ENCODE data around the gene PRDM16.
"Not testable (repeated sequence)": the region's sequence is repeated elsewhere in the genome, so short reads cannot be mapped to it uniquely, and the experiment has no call there.

PRDM16 gene

DNA sequence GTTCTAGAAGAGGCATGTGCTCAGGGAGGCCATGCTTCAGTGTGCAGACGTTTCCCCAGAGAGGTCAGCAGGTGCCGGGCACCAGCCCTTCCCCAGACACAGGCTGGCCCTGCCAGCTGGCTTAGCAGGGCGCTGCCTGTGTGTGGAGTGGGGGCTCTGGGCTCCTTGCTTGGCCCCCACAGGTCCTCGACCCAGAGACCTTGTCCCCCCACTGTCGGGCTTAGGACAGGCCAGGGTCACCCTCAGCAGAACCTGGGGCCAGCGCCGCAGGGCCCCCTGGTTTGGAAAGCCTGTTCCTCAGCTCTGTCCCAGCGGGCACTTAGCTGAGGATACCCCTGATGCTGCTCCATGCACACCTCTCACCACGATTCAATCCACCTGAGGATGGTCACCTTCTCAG is 213.2 kb downstream of the PRDM16 start:
- DNase-seq (ENCODE audit: low read depth): no peak

DNA sequence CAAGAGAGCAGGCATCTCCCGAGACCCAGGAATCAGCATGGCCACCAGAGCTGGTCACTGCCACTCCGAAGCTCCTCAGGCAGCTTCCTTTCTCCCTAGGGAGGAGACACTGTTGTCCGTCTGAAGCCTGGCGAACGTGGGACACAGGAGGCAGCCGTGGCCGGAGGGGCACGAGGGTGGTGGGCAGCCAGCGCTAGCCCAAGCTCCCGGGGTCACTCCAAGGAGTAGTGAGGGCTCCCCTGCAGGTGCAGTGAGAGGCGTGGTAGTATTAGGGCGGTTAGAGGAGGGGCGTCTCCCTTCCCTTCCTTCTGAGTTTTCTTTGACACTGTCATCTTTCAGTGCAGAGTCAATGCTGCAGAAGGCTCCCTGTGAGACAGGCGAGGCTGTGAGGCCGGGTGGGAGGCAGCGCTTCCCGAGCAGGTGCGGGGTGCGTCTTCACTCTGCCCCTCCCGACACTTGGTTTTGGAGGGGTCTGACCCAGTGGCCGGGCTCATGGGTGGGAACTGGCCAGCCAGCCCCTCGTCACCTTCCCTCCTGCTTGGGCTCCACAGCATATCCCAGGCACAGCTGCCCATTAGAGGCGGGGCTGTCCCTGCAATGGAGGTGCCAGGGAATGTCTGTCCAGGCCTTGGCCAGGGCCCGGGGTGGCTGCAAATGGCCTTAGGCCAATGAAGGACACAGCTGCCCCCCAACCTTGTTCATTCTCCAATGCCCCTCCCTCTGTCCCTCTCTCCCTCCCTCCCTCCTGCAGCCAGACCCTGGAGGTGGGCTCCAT is 213.8 kb downstream of the PRDM16 start:
- no peak for DNase-seq (ENCODE audit: low read depth)

DNA sequence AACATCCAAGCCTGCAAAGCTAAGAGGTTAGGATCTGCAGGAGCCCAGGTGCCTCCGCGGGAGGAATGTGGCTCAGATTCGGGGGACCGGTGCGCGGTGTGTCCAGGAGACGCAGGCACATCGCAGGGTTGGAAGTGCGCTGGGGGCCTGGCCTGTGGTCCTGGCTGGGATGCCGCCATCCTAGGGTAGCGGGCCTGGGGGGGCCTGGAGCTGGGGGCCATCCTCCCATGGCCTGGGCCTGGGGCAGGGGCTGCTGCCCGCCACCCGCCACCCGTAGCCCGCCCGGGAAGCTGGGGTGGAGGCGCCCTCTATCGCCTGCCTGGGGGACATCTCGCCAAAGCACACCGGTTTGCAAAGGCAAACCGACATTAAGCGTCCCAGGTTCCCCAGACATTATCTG is 214.8 kb downstream of the PRDM16 start:
- no peak for DNase-seq (ENCODE audit: low read depth)

DNA sequence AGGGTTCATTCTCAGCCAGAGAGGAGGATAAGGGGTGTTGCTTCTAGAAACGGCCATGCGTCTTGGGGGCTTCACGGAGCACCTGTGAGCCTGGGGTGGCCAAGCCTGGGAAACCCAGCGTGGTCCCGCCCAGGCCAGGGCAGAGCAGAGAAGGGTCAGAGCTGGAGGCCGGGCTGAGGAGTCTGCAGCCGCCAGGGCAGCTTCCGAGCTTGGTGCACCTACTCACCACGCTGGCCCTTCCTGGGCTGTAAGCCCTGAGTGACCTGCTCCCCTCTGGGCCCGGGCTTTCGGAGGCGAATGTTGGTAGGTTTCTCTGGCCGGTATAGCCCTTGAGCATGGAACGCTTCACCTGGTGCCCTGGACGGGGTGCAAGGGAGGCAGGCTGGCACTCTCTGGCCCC is 215.7 kb downstream of the PRDM16 start:
- no peak for DNase-seq (ENCODE audit: low read depth)

DNA sequence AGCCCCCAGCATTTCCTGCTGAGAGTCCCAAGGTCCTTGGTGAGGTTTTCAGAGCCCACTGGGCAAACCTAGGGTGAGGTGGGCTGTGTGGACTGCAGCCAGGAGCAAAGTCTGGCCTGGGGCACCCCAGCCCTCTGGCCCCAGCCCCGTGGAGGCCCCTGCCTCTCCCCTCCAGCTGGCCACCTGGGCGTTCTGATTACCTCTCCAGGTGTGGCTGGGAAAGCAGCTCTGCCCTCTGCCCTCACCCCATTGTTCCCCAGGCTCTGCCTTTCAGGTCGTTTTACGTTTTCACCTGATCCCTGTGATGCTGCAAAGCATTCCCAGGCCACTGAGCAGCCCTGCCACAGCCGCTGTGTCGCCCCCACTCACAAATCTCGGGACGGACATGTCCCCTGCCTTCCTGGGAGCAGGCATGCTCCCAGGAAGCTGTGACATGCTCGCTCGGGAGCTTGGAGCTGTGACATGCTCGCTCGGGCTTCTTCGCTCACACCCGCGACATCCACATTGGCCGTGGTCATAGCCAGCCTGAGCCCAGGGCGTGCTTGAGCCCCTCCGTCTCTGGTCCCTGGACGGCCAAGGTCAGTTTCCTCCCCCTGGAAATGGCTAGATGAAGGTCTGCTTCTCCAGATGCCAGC is 216.2 kb downstream of the PRDM16 start:
- DNase-seq (ENCODE audit: low read depth): no peak

DNA sequence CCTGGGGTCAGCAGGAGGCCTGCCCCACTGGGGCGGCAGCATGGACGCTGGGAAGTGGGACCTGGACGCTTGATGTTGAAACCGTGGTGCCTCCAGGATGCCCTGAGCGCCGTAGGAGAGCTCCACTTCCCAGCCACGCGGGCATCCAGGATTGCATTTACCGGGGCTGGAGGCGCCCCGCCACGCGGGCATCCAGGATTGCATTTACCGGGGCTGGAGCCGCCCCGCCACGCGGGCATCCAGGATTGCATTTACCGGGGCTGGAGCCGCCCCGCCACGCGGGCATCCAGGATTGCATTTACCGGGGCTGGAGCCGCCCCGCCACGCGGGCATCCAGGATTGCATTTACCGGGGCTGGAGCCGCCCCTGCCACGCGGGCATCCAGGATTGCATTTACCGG is 218.1 kb downstream of the PRDM16 start:
- DNase-seq (ENCODE audit: low read depth): not testable (repeated sequence)

DNA sequence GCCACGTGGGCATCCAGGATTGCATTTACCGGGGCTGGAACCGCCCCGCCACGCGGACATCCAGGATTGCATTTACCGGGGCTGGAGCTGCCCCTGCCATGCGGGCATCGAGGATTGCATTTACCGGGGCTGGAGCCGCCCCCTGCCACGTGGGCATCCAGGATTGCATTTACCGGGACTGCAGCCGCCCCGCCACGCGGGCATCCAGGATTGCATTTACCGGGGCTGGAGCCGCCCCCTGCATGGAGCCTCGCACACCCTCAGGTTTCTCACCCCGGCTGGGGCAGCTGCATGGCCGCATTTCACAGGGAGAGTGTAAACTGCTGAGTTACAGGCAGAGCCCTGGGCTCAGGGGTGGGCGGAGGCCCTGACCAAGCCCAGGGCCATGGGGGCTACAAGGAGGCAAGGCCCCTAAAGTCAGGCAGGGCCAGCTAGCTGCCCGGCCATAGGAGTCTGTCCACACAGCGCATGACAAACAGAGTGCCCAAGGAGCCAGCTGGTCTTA is 218.7 kb downstream of the PRDM16 start:
- DNase-seq (ENCODE audit: low read depth): no peak

DNA sequence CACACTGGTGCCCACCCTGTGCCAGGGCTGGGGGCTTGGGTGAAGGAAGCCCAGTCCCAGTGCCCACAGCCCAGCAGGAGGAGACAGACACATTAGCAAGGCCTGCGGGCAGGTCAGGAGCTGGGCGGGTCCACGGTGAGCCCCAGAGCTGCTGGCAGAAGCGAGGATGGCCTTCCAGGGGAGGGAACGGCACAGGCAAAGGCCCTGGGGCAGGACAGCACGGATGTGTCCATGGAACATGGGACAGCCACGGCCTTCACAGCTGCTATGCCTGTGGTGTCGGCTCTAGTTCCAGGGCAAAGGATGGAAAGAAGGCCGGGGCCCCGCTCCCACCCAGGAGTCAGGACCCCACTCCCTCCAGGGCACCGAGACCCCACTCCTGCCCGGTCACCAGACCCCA is 220.5 kb downstream of the PRDM16 start:
- DNase-seq (ENCODE audit: low read depth): no peak

DNA sequence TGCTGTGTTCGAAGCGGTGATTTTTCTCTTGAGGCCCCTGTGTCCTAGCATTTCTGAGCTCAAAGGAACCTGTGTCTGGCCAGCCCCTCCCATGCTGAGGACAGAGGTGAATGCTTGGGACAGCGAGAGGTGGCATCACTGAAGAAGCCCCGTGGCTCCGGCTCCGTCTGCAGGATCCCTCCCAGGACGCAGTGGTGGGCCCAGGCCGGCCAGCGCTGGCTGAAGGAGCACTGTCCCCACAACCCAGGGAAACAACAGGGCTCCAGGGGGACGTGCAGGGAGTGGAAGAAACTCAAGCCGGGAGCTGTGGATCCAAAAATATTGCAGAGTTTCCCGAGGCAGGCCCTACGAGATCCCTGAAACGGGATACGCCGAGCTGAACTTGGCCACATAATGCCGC is 221.4 kb downstream of the PRDM16 start:
- no peak for DNase-seq (ENCODE audit: low read depth)

DNA sequence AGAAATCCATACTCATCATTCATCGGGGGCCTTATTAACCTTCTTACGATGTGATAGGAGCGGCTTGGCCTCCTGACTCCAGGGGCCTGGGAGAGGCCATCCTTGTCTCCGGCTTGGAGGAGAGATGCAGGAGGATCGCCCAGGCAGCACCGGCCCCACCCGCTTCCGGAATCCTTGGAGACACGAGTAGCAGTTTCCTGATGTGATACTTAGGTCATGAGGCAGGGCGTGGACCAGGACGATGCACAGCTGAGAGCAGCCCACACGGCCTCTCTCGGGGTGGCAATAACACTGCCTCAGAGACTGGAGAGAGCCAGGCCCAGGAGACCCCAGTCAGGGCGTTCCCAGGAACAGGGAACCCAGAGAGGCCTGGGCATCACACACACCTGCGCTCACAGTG is 221.9 kb downstream of the PRDM16 start:
- DNase-seq (ENCODE audit: low read depth): no peak

DNA sequence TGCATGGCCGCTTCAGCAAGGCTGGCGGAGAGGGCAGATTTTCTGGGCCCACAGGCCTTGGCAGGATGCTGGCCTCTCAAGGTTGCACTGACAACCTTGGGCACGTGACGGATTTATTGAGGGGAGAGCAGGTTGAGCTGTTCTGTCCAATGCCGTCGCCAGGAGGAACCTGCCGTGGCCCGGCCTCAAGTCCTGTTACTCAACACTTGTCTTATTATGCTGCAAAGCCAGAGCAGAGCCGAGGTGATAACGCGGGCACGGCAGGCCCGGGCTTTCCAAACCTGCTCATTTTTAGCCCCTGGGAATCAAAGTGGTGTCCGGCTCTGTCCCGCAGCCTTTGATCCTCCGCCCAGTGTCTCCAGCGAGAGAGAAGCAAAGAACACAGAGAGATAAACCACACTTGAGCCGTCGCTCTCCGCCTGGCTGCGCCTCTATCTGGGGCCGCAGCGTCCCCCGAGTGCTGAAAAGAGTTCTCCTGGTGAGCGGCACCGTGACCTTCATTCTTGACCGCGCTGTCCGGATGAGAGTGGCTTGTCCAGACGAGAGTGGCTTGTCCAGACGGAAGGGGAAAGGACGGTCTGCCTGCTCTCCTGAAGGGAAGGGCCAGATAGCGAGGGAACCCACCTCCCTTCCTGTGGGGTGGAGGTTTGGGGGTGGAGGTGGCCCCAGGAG is 223.2 kb downstream of the PRDM16 start:
- DNase-seq (ENCODE audit: low read depth): no peak

DNA sequence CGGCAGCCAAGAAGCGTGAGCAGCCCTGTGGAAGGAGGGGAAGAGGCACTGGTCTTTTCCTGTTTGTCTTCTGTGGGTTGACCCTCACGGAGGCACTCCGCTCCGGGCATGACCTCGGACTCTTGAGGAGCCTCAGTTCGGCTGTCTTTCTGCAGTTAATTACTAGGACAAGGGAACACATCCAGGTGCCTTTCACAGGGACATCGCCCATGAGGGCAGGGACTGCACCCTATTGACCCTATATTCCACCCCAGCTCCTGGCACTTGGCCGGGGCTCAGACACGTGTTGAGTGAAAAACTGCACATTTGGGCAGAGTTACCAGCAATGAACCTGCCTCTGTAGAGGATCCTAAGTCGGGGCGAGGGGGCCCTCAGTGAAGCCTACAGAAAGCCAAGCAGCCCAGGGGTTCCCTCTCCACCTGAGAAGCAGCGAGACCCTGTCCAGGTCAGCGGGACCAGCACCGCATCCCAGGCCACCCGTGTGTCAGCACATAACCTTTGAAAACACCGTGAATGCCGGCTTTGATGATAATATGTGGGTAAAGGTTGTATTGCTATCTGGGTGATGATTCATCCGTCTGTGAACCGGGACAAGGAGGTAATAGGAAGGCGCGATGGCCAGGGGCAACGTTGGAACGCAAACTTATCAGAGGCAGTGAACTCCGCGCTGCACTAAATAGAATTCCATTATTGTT is 224.0 kb downstream of the PRDM16 start:
- DNase-seq (ENCODE audit: low read depth): no peak

DNA sequence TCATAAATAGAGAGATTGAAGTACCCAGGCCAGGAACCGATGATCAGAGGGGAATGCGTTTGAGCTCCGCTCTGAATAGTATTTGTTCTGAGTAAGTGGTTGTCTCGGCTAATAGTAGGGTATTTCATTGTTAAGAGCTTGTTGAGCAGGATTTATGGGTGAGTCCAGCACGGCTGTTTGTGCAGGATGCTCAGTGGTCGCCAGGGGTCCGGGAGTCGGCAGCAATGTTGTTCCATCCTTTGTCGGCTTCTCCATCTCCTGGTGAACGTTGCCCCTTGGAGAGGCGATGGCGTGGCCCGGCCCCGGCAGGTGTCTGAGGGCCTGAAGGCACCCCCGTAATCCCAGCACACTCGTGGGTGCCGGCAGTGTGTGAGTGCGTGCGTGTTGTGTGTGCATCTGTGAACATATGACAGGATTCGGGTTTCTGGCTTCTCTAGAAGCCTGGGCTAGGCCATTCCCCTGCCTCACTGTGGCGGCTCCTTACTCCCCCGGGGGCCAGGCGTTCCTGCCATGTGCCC is 224.6 kb downstream of the PRDM16 start:
- no peak for DNase-seq (ENCODE audit: low read depth)

DNA sequence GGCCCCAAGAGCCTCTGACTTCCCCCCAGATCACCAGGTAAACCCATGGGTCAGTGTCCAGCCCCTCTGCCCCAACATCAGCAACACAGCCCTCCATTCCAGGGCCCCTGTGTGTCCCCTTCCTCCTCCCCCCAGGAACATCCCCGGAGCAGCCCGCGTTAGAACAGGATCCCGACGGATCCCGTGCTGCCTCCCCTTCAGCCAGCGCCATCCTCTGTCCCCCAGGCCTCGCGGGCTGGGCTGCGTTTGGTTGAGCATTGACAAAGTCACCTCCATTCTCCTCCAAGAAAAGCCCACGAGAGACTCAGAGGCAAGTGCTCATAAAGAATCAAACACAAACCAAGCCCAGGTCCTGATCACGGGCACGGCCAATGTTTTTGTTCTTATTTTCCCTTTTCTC is 225.4 kb downstream of the PRDM16 start:
- no peak for DNase-seq (ENCODE audit: low read depth)

DNA sequence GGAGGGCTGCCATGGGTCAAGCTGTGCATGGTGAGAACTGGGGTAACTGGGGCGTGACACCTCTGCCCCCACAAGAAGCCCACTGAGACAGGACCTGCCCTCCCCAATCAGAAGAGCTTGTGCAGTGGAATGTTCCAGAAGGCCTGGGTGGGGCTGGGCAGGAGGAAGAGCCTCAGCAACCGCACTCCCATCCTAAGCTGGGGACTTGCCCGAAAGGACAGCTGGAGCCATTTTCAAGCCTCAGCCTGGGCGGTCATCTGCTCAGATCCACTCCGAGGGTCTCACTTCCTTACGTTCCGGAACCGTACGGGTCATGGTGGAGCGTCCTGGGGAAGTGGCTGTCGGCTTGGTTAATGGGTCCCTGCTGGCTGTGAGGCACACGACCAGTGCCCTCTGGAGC is 226.8 kb downstream of the PRDM16 start:
- DNase-seq (ENCODE audit: low read depth): no peak

DNA sequence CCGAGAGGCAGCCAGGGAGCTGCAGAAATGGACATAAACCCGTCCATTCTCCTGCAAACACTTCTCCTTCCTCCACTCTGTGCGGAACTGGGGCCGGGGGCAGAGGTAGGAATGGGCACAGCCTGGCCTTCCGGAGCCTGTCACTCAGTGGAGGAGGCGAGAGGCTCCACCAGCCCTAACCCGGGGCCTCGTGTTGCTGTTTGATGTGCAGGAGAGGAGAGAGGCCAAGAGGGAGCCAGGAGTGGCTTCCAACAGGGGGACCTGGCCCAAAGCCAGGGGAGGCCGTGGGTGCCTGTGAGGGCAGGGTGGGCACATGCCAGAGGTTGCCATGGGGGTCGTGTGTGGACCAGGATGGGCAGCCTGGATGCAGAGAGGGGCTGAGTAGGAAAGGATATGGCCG is 227.3 kb downstream of the PRDM16 start:
- DNase-seq (ENCODE audit: low read depth): no peak

DNA sequence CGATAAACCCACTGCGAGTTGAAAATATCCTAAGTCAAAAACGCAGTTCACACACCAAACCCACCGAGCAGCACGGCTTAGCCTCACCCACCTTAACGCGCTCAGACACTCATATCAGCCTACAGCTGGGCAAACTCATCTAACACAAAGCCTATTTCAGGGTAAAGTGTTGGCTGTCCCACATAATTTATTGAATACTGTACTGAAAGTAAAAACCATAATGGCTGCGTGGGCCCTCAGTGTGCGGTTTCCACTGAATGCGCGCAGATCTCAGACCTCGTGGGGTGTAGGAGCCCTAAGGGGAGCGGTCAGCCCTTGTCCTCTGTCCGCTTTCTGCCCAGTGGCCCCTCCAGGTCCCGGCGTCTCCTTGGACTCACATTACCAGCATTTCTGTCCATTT is 227.8 kb downstream of the PRDM16 start:
- DNase-seq (ENCODE audit: low read depth): no peak

DNA sequence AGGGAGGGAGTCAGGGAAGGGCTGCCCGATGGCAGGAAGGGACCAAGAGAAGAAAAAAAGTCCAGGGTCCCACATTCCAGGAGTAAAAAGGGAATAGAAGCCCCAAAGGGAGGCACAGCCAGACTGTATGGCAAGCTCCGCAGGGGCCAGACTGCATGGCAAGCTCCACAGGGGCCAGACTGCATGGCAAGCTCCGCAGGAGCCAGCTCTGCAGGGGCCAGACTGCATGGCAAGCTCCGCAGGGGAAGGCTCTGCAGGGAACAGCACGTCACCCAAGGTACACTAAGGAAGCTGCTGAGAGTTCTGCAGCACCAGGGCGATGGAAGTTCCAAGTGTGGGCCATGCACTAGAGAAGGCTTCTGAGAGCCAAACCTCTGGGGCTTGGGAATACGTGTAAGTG is 228.8 kb downstream of the PRDM16 start:
- DNase-seq (ENCODE audit: low read depth): no peak

DNA sequence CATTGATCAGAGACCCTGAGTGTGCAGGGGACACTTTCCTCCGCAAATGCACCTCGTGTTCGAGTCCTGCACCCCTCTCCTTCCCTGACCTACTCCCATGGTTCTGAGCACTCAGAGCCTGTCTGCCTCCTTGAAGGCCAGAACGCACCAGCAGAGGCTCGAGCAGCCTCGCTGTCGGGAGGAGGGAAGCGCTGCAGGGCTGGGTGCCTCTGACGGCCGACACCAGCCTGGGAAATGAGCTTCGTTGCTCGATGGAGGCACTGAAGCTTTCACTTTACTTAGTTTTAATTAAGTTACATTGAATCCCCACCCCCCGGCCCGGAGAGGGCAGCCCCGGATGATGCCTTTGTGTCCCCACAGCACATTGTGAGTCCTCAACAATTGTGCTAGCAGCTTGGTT is 229.2 kb downstream of the PRDM16 start:
- no peak for DNase-seq (ENCODE audit: low read depth)

DNA sequence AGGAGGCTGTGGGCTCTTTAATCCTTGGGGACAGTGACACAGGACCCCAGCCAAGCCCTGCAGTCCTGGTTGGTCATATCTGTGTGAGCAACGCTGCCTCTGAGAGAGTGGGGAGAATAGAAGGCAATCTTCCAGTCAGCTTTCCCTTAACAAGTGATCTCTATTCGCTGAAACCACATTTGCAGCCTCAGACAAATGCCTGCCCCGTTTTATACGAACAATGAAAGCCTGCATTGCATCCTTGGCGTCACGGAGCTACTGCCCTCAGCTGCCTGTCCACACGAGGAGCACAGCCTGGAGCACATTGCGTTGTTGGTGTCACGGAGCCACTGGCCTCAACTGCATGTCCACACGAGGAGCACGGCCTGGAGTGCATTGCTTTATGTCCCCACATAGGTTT is 235.2 kb downstream of the PRDM16 start:
- DNase-seq (ENCODE audit: low read depth): no peak

DNA sequence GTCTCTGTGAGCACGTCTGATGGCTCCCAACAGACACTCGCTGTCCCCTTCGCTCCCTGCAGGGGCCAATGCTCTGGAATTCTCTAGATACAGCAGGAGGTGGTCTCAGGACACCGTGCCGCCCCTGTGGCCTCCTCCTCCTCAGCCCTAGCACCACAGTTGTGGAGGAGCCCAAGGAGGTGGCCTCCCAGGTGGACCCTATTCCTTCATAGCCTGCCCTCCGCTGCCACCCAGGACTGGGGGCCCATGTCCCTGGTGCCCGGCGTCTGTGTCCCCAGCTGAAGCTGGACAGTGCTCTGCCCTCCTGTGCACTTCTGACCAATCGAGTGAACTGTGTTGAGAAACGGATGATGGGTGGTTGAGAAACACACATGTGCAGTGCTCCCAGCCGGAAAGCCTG is 235.7 kb downstream of the PRDM16 start:
- no peak for DNase-seq (ENCODE audit: low read depth)

DNA sequence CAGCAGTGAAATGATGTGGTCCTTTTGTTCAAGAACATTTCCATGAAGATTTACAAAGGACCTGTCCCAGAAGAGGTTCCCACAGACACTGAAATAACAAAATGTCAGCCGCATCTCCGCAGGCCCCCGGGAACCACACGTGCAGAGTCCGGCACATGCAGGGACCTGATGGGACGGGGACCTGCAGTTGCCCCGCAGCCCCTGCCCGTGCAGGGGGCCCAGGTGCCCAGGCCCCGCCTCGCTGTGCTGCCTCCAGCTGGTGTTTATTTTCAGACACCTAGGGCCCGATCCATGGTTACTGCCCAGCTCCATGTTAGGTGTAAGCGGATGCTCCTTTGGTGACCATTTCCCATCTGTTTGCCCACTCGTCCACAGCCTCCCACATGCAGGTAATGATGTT is 236.2 kb downstream of the PRDM16 start:
- no peak for DNase-seq (ENCODE audit: low read depth)
